Endometrial microvascular endothelial cells (primary cell): Measurements from ENCODE around the gene CD37. TPM values are rescaled to one million over a fixed set of nuclear protein-coding genes. Genes with fewer than 3 reads are reported as not detected.
"Not testable (repeated sequence)": the region's sequence is repeated elsewhere in the genome, so short reads cannot be mapped to it uniquely, and the experiment has no call there.

Source experiments
- in situ Hi-C: cut with HindIII; loops from 2 replicates; pipeline ENCODE4 v1.10.0; 2017; ENCODE audit warnings: low sequenced_read_pairs, low pct_unique_long_range_greater_than_20kb; ENCODE audit errors: inconsistent ontology term
- total RNA-seq: library from RNA; depleted of rRNA; stranded (reverse); fragments of >200 nt; gene quantifications from one replicate; pipeline ENCODE4 v1.2.3, GENCODE V29; 2015; ENCODE audit errors: inconsistent ontology term

The CD37 gene
- total RNA-seq, 1 donor from 2014 or later: not detected

- in situ Hi-C loops: no loop called here
Measured at GRCh38 chr19:49364083-49364737, 29.0 kb downstream of the CD37 start.

DNA sequence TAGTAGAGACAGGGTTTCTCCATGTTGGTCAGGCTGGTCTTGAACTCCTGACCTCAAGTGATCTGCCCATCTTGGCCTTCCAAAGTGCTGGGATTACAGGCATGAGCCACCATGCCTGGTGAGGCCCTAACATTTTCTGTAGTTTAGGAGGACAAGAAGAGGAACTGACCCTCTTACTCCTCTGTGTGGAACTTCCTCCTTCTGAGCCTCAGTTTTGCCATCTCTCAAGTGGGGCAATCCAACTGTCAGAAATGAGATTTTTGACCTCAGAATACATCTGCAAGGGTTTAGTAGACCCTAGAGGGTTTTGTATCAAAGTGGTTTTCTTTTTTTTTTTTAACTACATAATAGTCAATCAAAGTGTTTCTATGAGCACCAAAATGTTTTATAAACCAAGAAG is 30.9 kb downstream of the CD37 start:
- in situ Hi-C loops: no loop called here

- in situ Hi-C loops: no loop called here
Measured at GRCh38 chr19:49368711-49369358, 33.6 kb downstream of the CD37 start.

DNA sequence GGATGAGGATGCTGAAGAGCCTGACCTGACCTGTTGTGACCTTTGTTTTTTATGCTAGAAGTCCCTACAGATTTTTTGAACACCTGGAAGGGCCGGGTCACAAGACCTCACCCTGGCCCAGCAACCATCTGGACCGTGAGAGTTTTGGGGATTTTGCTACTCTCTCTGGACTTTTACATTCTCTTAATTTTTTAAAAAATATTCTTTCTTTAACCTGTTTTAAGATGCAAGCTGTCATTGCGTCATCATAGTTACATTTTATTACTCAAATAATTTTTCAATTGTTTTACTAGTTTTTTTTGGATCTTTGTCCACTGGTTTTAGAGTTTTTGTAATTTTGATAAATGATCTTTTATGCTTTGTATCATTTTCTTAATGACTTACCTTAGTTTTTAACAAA is 36.0 kb downstream of the CD37 start:
- in situ Hi-C loops: no loop called here

GRCh38 chr19:49373174-49373573 is 38.0 kb downstream of the CD37 start:
- in situ Hi-C loops: not testable (repeated sequence)

DNA sequence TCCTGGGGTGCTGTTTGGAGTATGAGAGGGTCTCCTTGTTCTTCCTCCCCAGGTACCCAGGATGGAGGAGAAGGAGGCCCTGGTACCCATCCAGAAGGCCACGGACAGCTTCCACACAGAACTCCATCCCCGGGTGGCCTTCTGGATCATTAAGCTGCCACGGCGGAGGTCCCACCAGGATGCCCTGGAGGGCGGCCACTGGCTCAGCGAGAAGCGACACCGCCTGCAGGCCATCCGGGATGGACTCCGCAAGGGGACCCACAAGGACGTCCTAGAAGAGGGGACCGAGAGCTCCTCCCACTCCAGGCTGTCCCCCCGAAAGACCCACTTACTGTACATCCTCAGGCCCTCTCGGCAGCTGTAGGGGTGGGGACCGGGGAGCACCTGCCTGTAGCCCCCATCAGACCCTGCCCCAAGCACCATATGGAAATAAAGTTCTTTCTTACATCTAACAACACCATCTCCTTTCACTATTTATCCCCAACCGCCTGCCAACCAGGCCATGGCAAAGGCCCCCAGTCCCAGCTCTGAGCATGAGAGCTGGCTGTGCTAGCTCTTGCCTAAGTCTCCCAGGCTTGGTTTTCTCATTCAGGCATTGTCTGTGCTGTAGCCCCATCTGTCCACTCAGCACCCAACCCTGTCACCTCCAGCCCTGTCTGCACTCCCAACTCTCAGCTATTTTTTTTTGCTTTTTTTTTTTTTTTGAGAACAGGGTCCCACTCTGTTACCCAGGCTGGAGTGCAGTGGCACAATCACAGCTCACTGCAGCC is 39.6 kb downstream of the CD37 start:
- in situ Hi-C loops: no loop called here

GRCh38 chr19:49378512-49378911 is 43.3 kb downstream of the CD37 start:
- in situ Hi-C loops: no loop called here

GRCh38 chr19:49380391-49380790 is 45.2 kb downstream of the CD37 start:
- in situ Hi-C loops: no loop called here

GRCh38 chr19:49382639-49383038 is 47.4 kb downstream of the CD37 start:
- in situ Hi-C loops: no loop called here

DNA sequence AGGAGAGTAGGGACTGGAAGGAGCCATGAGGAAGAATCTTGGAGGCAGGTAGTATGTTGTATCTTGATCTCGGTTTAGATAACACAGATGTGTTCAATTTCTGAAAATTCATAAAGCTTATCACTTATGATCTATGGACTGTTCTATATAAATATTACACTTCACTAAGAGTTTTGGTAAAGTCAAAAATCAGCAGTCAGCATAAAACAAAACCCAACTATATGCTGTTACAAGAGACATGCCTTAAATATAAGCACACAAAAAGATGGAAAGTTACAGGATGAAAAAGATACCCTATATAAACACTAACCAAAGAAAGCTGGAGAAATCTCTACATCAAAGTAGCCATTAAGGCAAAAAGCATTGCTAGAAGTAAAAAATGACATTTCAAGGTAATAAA is 48.4 kb downstream of the CD37 start:
- in situ Hi-C loops: no loop called here

- in situ Hi-C loops: no loop called here
Measured at GRCh38 chr19:49387936-49388372, 52.7 kb downstream of the CD37 start, which contains the start of gene KASH5. Gene KASH5 (plus strand): TSS chr19:49388249. CDS start chr19:49390884, 2,635 bp downstream.

DNA sequence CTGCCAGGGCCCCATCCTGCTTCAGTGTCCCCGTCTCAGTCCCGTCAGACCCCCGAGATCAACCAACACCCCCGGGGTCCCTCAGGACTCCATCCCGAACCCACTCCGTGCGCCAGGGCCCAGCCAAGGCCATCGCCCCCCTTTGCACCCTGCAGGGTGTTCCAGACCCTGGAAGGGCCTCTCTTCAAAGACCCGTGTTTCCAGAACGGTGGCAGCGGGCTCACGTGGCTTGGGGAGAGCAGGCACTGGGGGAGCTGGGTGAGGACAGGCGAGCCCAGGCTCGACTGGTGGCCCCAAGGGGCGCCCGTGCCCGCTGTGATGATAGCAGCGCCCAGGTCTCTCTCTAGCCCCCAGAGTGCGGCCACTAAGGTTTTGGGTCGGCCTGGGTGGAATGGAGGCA is 54.2 kb downstream of the CD37 start:
- in situ Hi-C loops: no loop called here

Other genes starting within 250 kb of the CD37 start
- gene SNRNP70, start 250.0 kb upstream of the CD37 start, total RNA-seq: 260 TPM
- 0.74 TPM for gene LIN7B, start 221.0 kb upstream of the CD37 start, total RNA-seq
- 0.74 TPM for gene C19orf73, start 216.3 kb upstream of the CD37 start, total RNA-seq
- gene PPFIA3, start 215.9 kb upstream of the CD37 start, total RNA-seq: 1.9 TPM
- gene HRC, start 180.0 kb upstream of the CD37 start, total RNA-seq: not detected
- gene TRPM4, start 177.6 kb upstream of the CD37 start, total RNA-seq: 27.8 TPM
- not detected for gene SLC6A16, start 10.2 kb upstream of the CD37 start, total RNA-seq
- gene TEAD2, start 27.0 kb downstream of the CD37 start, total RNA-seq: 86.6 TPM
- not detected for gene DKKL1, start 28.5 kb downstream of the CD37 start, total RNA-seq
- gene KASH5, start 52.8 kb downstream of the CD37 start, total RNA-seq: not detected
- not detected for gene PTH2, start 88.0 kb downstream of the CD37 start, total RNA-seq
- gene GFY, start 90.0 kb downstream of the CD37 start, total RNA-seq: not detected
- not detected for gene SLC17A7, start 106.1 kb downstream of the CD37 start, total RNA-seq
- gene PIH1D1, start 116.4 kb downstream of the CD37 start, total RNA-seq: 97.7 TPM
- gene ALDH16A1, start 117.8 kb downstream of the CD37 start, total RNA-seq: 67.4 TPM
- gene FLT3LG, start 138.8 kb downstream of the CD37 start, total RNA-seq: 2.6 TPM
- 2,035 TPM for gene RPL13A, start 152.2 kb downstream of the CD37 start, total RNA-seq
- gene RPS11, start 161.0 kb downstream of the CD37 start, total RNA-seq: 3,348 TPM
- 93.4 TPM for gene FCGRT, start 177.3 kb downstream of the CD37 start, total RNA-seq
- gene RCN3, start 192.6 kb downstream of the CD37 start, total RNA-seq: 38.2 TPM
- gene NOSIP, start 245.2 kb downstream of the CD37 start, total RNA-seq: 107 TPM
- not detected for gene PRRG2, start 245.9 kb downstream of the CD37 start, total RNA-seq